HG03432 (cell line): ENCODE data around the gene TTC33.
A peak's percentile ranks its signal among the peaks of the same experiment; 100 is the strongest.

Experiments
- ATAC-seq: cut with Tn5 transposase; IDR thresholded peaks from one replicate; pipeline ENCODE4 v1.9.1; 2021; ENCODE audit warnings: mild to moderate bottlenecking, moderate library complexity; ENCODE audit not compliant: unreplicated experiment

TTC33 gene

DNA sequence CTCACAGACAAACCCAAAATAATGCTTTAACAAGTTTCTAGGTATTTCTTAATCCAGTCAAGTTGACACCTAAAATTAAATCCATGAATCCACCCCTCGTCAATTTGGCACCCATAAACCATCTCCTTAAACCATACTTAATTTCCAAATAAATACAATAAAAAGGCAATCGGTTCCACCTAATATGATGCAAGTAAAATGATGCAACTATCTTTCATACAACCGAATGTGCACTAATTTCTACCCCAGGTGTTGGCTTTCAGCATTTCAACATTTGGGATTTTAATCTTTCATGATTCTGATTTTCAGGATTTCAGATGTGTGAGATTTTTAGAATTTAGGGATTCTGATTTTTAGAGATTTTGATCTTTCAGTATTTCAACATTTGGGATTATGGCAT is 25.1 kb upstream of the TTC33 start:
- ATAC-seq: no peak

DNA sequence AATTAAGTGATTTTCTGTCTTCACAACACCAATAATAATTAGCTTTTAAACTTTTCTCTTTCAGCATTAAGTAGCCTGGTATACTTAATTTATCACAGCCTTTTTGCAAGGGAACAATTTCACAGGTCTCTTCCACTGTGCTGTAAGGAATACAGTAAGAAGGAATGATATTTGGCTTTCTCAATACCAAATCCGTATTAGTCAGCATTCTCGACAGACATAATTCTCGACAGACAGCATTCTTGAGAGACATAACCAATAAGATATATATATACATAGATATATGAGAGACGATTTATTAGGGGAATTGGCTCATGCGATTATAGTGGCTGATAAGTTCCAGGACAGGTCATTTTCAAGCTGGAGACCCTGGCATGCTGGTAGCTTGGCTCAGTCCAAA is 24.4 kb upstream of the TTC33 start:
- ATAC-seq: no peak

DNA sequence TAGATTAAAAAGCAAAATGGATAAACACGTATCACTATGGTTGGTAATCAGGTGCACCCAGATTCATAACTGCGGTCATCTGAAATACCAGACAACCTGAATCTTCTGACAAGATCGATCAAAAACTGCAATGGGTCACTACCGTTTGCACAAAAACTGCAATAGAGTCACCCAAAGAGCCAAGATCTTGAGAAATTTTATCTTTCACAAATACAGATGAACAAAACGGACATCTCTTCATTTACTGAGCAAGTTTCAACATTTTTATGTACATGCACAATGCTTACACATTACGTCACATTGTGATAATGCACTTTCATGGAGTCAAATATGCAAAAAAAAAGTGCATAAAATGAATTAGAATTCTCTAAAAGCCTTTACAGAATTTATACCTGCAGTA is 23.8 kb upstream of the TTC33 start:
- ATAC-seq: no peak

DNA sequence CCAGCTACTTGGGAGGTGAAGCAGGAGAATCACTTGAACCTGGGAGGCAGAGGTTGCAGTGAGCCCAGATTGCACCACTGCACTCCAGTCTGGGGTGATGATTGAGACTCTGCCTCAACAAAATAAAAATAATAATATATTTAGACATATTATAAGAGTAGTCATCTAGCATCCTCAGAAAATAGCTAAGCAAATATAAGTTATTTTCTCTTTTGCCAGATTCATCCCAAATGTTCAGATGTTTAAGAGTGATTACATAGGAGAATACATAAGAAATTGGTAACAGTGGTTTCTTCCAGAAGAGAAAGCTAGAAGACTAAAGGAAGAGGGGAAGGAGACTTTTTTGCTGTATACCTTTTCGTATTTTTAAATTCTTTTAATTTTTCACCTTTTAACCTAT is 22.4 kb upstream of the TTC33 start:
- no peak for ATAC-seq

DNA sequence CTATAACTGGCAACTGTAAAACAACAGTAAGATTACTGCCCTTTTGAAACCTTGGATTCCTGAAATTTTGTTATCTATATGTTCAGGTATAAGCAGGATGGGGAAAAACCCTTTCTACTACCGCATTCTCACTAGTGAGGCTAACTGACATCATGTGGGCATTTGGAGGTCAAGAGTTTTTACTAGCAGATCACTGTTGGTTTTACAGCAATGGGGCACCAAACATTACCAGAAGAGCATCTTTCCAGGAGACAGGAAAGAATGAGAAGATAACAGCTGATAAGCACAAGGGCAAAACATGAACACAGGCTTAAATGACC is 20.9 kb upstream of the TTC33 start:
- ATAC-seq: no peak

DNA sequence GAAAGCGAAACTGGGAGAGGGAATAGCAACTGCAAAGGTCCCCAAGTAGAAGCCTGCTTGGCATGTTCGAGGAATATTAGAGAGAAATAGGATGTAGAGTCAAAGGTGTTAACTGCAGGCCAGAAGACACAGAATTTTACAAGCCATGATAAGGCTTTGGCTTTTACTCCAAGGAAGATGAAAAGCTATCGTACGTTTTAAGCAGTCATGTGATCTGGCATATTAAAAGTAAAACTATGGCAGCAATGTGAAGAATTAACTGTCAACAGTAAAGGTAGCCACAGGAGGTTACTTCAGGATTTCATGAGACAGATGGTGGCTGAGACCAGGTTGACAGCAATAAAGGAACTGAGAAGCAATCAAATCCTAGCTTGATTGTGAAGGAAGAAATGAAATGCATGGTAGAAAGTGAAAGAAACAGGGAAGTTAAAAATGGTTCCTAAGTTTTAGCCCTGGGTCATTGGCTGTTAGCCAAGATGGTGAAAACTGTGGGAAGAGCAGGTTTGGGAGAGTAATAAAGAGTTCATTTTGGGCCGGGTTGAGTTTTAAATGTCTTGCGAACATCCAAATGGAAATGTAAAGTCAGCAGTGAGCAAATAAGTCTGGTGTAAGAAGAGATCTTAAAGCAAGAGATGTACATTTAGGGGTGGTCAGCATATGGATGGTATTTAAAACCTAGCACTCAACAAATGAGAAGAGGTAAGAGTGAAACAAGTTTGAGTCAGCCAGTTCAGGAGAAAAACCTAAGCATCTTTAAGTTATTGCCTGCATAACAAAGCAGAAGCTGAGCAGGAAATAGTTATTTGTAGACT is 20.3 kb upstream of the TTC33 start:
- ATAC-seq: no peak

DNA sequence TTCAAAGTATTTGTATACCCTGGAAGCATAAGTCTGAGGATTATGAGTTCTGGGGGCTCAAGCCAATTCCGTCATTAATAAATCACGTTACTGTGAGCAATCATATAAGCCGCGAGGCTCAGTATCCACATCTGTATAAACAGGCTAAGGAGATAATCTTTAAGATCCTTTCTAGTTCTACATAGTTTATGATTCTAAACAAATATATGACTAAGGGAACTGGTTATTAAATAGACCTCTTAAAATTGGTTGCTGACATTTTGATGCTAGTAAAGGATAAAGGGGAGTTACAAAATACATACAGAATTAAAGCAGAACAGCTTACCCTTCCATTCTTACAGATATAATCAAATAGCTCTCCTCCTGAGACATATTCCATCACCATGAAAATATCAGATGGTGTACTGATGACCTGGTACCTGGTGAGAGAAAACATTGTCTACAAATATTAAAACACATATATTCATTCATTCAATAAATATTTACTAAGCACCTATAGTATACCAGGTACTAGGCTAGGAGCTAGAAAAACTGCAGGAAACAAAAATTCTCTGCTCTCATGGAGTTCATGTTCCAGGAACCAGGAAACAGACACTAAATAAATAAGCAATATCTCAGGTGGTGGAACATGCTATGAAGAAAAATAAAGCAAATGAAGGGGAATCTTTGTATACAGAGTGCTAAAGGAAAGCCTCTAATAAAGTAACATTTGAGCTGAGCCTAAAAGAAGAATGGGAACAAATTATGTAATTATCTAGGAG is 19.5 kb upstream of the TTC33 start:
- no peak for ATAC-seq

DNA sequence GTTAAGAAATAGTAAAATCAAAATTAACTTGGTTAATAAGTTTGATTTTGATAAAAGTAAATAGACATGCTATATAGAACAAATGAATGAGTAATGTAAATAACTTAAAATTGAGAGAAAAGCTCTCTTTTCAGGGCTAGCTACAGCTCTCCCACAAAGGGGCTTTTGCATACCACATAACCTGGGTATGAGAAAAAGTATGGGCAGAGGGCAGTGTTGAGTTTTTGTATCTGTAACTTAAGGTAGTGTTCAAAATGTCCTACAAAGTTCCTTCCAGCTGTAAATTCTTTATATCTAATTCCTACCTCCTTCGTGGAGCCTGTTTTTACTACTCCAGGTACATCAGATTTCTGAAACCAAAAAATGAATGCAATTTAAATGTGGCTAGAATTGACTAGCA is 18.9 kb upstream of the TTC33 start:
- ATAC-seq: no peak

DNA sequence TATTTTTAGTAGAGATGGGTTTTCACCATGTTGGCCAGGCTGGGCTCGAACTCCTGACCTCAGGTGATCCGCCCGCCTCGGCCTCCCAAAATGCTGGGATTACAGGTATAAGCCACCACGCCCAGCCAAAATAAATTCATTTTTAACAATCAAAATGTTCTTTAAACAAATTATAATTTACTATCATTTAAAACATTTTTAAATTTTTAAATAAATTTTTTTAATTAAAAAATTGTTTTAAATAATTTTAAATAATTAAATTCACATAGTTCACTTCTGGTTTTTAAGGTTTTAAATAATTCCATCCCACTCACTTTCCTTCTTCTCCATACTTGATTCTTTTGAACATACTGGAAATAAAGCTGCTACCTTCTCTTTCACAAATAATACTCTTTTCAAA is 15.0 kb upstream of the TTC33 start:
- no peak for ATAC-seq

DNA sequence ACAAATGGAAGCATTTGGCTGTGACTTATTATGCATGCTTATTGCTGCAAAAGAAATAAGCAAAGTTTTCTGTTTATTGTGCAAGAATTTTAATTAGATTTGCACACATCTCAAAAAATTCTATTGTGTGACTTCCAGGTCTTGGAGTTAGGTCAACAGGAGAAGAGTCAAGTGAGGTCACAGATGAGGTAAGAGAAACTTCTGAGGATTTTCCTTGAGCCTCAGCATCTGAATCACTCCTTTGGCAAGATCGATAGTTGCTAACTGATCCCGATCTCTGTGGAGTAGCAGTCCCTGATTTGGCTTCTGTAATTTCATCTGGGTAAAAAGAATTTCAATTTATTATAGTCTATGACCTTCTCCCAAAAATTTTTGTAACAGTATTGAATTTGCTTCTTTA is 6.9 kb upstream of the TTC33 start:
- no peak for ATAC-seq

DNA sequence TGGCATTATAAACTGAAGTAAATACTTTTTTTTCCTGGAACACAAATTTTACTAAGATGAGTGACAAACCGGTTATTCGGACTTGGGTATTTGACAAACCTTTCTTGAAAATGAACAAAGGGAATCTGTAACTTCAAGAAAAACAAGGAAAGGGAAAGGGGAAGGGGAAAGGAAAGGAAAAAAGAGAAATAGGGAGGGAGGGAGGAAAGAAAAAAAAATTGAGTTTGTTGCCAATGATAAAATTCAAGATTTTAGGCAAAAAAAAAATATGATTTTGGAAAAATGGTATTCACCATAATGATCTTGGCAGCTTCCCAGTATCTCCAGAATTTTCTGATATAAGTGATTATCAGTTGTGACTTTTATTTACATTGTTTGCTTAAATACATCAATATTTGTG is 1.6 kb upstream of the TTC33 start:
- ATAC-seq: no peak

DNA sequence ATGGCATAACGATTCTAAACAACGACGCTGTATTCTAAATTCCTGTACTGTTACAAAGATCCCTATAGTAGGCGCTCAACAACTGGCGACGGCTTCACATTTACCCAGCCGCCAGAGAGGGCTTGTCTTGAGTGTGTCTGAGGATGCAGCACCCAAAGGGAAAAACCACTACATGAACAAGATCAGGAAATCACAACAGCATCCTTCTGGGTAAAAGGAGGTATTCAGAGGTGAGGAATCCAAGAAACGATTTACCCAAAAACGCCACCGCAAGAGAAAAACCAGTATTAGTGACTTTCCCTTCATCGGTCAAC is 711 bp downstream of the TTC33 start:
- peak; percentile 81 for ATAC-seq

DNA sequence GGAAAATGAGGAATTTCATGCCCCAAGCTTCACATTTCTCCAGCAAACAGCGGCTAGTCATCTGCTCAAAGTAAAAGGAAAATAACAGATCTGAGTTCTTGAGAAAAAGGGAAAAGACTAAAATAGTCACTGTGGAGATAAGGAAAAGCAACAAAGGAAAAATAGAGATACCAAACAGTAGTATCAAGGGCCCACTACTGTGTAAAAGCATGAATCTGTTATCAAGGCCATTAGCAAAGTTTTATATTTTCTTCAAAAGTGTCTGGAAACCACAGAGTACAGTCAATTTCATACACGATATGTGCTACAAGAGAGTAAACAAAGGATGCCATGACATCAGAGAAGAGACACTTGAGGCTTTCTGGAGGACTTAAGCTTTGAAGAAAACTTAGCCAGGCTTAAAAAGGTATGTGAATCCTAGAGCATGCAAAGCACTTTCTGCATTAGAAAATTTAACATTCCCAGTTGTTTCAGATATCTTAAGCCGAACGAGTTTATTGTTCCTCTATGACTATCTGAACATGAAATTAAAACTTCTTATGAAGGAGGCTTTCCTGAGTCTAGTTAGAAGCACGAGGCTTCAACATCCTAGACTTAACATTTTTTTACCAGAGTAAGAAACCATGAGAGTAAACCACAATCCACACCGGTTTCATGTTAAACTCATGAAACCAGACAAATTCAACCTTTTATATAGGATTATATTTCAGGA is 1.2 kb downstream of the TTC33 start:
- ATAC-seq: peak; percentile 19

DNA sequence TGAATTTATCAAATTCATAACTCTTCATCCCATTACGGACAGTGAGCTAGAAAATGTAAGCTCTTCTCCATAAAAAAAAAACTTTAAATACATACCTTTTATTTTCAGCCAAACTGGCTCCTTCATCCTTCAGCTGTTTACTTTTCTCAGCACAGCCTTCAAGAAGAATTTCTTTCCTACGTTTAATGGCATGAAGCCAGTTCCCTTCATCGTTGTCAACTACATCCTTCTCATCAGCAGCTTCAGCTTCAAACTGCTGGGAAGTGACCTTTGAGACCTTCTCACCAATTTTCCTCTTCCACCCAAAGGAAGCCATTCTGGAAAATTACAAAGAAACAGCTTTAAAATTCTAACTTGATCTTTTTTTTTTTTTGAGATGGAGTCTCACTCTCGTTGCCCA is 9.1 kb downstream of the TTC33 start:
- no peak for ATAC-seq

DNA sequence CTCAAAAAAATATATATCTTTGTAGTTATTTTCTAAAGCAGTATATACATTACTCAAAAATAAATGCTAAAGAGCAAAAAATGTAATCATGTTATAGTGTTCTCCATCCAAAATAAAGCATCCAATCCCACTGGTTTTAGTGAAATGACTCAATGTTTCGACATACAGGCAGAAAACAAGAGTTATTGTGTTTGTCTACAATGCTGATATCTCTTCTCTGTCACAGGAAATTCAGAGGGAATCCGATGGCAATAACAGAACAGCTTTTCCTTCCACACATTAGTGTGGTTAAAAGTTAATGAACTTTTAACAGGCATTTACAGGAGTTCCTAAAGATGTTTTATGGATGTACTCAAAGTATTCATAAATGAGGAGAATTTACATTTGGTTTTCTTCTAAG is 12.0 kb downstream of the TTC33 start:
- ATAC-seq: no peak

DNA sequence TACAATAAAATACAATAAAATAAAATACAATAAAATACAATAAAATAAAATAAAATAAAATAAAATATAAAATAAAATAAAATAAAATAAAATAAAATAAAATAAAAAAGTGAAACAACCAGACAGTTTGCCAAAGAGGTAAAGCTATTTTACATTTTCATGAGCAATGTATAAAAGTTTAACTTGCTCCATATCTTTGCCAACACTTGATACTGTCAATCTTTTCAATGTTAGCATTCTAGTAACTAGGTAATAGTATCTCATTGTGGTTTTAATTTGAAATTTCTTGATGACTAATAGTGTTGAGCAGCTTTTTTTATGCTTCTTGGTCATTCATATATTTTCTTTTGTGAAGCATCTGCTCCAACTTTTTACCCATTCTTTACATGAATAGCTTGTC is 17.3 kb downstream of the TTC33 start:
- no peak for ATAC-seq

DNA sequence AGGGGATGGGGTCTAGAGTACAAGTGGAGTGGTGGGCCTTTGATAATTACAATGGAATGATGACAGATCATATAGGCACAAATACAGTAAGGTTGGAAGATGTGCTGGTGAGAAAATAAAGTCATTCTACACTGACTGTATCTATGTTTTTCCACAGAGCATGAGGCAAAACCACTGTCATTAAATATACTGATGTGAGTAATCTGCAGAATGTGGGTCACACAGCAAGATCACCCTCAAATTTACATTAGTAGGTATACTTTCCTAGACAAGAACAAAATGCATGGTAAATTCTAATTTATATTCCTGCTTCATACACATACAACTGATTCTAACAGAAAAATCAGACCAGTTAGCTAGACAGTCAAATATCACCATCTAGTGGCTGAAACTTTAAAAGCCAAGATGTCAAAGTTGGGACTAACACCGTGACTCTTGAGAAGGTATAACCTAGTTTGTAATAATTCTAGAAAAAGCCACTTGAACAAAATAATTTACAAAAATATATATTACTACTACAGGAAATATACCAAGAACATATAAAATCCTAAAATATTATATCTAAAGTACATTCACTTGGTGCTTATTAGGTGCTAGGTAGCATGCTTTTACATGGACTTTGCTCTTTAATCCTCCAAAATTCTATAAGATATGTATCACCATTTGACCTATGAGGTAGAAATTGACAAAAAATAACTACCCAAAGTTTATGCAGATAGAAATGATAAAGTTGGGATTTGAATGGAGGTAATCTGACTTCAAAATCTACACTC is 19.5 kb downstream of the TTC33 start:
- peak; percentile 81 for ATAC-seq

DNA sequence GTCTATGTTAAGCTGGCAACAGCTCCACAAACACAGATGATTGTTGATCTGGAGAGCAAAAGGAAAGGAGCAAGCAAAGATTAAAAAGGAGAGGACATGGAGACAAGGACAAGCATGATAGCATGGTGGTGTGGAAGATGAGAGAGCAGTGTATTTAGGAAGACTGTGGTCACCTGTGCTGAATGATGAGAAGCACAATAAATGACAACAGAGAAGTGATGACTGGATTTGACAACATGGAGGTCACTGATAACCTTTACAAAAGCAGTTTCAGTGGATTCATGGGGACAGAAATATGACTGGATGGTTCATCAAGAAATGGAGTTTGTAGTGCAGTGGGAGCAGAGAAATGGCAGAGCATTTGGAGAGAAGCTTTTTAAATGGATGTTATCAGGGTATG is 20.2 kb downstream of the TTC33 start:
- no peak for ATAC-seq

DNA sequence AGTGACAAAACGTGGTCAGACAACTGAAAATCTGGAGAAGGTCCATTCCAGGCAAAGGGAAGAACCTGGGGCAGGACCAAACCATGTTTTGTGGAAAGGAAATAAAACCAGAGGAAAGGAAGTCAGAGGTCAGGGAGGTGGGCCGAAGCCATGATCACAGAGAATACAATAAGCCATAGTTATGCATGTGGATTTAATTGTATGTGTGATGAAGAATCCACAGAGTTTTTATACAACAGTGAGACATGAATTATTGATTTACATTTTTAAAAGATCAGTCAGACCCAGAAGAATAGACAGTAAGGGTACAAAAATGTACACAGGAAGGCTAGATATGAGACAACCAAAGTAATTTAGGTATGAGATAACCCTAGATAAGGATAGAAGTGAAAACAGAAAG is 20.8 kb downstream of the TTC33 start:
- ATAC-seq: no peak

DNA sequence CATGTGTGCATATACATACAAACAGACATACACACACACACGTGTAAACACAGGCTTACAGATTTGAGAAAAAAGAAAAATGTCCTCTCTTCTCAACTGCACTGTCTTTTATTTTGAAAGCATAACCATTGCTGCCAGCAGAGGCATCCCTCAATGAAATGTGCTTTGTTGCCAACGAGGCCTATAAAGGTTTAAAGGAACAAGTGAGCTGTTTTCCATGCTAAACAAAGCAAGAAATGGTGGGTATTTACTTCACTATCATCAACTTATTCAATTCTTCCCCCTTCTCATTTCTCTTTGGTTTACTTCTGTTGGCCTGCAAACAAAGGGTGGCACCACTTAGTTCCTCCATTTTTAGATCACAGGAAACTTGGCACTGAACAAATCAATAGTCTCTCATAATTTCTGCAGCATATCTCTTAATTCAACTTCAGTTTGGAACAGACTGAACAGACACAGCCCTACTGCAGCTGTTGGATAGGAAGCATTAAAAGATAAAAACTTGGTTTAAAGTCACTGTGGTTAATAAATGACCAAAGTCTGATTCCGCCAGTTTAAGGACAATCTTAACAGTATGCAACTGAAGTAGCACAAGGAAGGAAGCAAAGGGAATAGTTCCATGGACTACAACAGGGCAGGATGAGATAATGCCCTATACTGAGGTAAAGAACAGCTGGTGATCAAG is 21.7 kb downstream of the TTC33 start:
- no peak for ATAC-seq

DNA sequence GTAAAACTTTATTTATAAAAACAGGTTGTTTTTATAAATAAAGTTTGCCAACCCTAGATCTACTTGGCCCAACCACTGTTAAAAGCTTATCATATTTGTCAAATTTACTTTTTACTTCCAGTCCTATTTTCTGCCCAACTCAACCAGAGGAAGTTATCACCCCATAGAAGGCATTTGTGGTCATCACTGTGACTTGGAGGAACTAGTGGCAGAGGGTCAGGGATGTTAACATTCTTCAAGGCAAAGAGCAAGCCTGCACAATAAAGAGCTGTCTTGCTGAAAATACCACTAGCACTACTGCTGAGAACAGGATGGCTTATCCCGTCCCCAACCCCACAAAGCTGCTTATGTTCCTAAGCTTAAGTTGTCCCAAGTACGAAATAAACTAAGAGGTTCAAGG is 22.3 kb downstream of the TTC33 start:
- no peak for ATAC-seq
